GM12874 (cell line): Measurements from ENCODE around the gene ABHD2.

Source experiments
- CTCF ChIP-seq: IDR thresholded peaks from 2 replicates; pipeline ENCODE4 v1.5.1; 2011; ENCODE audit warnings: low read depth, mild to moderate bottlenecking, control low read depth, low read length, moderate library complexity; ENCODE audit not compliant: insufficient read depth

The ABHD2 gene

GRCh38 chr15:89174476-89174875 is 86.2 kb downstream of the ABHD2 start:
- no peak for TF ChIP-seq CTCF

- no peak for TF ChIP-seq CTCF
Measured at GRCh38 chr15:89175617-89176191, 87.4 kb downstream of the ABHD2 start.

GRCh38 chr15:89177116-89177515 is 88.9 kb downstream of the ABHD2 start:
- no peak for TF ChIP-seq CTCF

- TF ChIP-seq CTCF, result peak; percentile 75
Measured at GRCh38 chr15:89177633-89178306, 89.5 kb downstream of the ABHD2 start.

- TF ChIP-seq CTCF, result no peak
Measured at GRCh38 chr15:89178307-89178977, 90.2 kb downstream of the ABHD2 start.

GRCh38 chr15:89179966-89180875 is 92.0 kb downstream of the ABHD2 start:
- no peak for TF ChIP-seq CTCF

GRCh38 chr15:89184357-89184756 is 96.1 kb downstream of the ABHD2 start:
- TF ChIP-seq CTCF, result no peak
